ENCODE data around the gene WDR18. TPM values are rescaled to one million over a fixed set of nuclear protein-coding genes. Genes with fewer than 3 reads are reported as not detected.

WDR18 gene
- total RNA-seq, 8 experiments from 2014 or later = 23.8 to 64.7 (median 36.2) TPM

DNA sequence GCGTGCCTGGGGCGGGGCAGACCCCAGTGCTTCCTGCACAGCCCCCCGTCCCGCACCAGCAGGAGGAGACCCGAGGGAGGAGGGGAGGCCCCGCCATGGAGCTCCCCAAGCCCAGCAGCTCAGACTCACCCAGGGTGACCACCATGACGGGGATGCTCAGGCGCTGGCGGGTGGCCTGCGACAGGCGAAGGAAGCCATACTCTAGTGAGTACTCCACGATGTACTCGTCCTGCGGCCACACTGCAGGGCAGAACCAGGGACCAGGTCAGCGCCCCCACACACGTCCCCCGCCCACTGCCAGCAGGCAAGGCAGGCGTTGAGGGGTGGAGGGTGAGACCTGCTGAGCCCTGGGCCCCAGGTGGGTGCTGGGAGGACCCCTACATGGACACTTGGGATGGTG is 28.2 kb downstream of the WDR18 start:
- ATAC-seq (replicated peaks in 6 of 8) = no peak
- WGBS, 10 experiments = no CpG with 5 or more reads among the region's 18 CpGs
- H3K27ac ChIP-seq = no peak overlapping the region
- no peak overlapping the region for H3K4me3 ChIP-seq
- in situ Hi-C loops (cut with MboI; ENCODE audit: low pct_unique_long_range_greater_than_20kb in 2 of 9, low sequenced_read_pairs in 9 of 9, unreplicated experiment in 9 of 9) = no loop called here
- peaks cover 24 to 25% of the 10 kb centered on the region in 2 donors for H3K4me1 ChIP-seq (replicated peaks in 1 of 2)

- no peak for ATAC-seq (replicated peaks in 6 of 8)
- Histone ChIP-seq H3K4me3 (no peak overlapping the region), H3K4me1 (replicated peaks in 1 of 2) (peaks cover 28 to 29% of the 10 kb centered on the region in 2 donors), H3K27ac (no peak overlapping the region)
- in situ Hi-C loops (cut with MboI; ENCODE audit: low pct_unique_long_range_greater_than_20kb in 2 of 9, low sequenced_read_pairs in 9 of 9, unreplicated experiment in 9 of 9) = no loop called here
- WGBS, 10 experiments = 87 to 100% methylated on average over 2 to 3 of the region's 10 CpGs; no CpG with 5 or more reads in 8 of the 10 experiments
Measured at GRCh38 chr19:1013218-1013617, 29.1 kb downstream of the WDR18 start.

DNA sequence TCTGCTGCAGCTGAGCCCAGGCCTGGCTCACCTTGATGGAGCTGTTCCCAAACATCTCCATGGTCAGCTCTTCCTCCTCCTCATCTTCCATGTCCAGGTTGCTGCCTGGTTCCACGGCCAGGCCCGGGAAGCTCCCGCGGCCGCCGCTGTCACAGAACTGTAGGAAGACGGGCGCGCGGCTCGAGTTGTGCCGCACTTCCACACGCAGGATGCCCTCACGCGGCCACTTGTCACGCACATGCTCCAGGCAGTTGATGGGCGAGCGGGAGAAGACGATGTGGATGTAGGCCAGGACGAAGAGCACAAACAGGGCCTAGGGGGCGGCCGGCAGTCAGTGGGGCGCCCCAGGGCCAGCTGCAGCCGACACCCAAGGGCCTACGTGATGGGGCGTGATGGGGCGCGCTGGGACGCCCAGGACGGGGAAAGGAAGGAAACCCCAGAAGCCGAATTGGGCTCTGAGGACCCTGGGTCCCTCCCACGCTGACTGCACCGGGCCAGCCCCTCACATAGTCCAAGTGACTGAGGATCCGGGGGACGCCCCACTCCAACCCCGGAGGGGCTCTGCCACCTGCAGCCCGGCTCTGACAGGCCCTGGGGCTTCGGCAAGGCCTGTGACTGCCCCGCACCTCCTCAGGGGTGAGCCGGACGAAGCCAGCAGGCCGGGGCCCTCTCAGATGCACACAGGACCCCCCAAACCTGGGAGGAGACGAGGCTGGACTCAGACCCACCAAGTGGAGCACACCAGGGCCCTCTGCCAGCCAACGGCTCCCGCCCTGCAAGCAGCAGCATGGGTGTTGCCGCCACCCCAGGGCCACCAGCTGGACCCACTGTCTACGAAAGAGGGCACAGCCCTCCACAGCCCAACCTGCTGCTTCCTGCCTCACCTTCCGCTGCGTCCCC is 30.3 kb downstream of the WDR18 start:
- ATAC-seq (replicated peaks in 6 of 8) = no peak
- in situ Hi-C loops (cut with MboI; ENCODE audit: low pct_unique_long_range_greater_than_20kb in 2 of 9, low sequenced_read_pairs in 9 of 9, unreplicated experiment in 9 of 9) = no loop called here
- no peak overlapping the region for H3K4me3 ChIP-seq
- H3K27ac ChIP-seq = no peak overlapping the region
- WGBS, 10 experiments = 96 to 100% (median 100%) methylated on average over 1 to 16 of the region's 49 CpGs; no CpG with 5 or more reads in 5 of the 10 experiments
- H3K4me1 ChIP-seq (replicated peaks in 1 of 2) = peaks cover 37 to 39% of the 10 kb centered on the region in 2 donors

GRCh38 chr19:1015061-1015781 is 31.1 kb downstream of the WDR18 start:
- peaks cover 41 to 44% of the 10 kb centered on the region in 2 donors for H3K4me1 ChIP-seq (replicated peaks in 1 of 2)
- peak overlapping the region in 1 of 2 donors; percentile 1 for H3K27ac ChIP-seq
- in situ Hi-C loops (cut with MboI; ENCODE audit: low pct_unique_long_range_greater_than_20kb in 2 of 9, low sequenced_read_pairs in 9 of 9, unreplicated experiment in 9 of 9) = no loop called here
- 93% methylated on average over 9 of the region's 29 CpGs; no CpG with 5 or more reads in 9 of the 10 experiments for WGBS, 10 experiments
- ATAC-seq (replicated peaks in 6 of 8) = no peak
- H3K4me3 ChIP-seq = no peak overlapping the region

DNA sequence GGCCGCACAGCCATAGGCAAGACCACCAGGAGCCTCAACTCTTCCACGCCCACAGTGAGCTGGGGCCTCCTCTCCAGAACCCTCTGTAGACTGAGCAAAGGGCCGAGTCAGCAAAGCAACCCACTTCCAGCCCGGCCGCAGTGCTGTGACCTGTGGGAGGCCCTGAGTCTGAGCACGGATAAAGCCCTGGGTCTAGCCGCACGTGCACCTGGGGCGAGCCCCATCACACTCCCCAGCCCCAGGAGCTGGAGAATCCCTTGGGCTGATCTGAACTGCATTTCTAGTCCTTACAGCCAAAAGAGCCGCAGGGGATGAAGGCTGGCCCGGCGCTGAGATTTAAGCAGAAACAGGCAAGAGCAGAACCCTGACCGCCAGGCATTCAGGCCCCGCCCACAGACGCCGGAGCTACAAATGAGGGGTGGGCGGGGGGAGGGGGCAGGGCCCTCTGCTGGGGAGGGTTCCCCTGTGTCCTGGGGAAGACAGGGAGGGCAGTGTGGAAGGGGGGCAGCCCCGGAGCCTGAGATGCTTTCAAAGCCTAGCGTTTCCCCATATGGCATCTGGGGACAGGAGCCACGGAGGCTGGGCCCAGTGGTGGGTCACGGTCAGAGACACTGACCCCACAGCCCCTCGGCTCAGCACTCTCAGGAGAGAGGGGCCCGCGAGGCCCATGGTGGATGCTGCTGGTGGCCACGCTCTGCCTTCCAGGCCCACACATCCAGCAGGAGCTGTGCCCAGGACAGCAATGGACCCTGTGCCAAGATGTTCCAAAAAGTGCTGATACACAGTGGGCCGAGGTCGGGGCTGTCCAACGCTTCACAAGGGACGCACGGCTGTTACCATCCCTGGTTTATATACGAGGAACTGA is 31.9 kb downstream of the WDR18 start:
- ATAC-seq (replicated peaks in 6 of 8) = peak in 4 of 8 experiments; percentile 0 to 15 (median 10)
- in situ Hi-C loops (cut with MboI; ENCODE audit: low pct_unique_long_range_greater_than_20kb in 2 of 9, low sequenced_read_pairs in 9 of 9, unreplicated experiment in 9 of 9) = no loop called here
- H3K4me3 ChIP-seq = peak overlapping the region in 3 of 5 donors; percentile 17 to 18 (median 17)
- H3K4me1 ChIP-seq (replicated peaks in 1 of 2) = peaks cover 39 to 44% of the 10 kb centered on the region in 2 donors
- WGBS, 10 experiments = 24 to 36% (median 25%) methylated on average over 5 to 9 of the region's 31 CpGs; no CpG with 5 or more reads in 7 of the 10 experiments
- H3K27ac ChIP-seq = peak overlapping the region; percentile 1 to 54

DNA sequence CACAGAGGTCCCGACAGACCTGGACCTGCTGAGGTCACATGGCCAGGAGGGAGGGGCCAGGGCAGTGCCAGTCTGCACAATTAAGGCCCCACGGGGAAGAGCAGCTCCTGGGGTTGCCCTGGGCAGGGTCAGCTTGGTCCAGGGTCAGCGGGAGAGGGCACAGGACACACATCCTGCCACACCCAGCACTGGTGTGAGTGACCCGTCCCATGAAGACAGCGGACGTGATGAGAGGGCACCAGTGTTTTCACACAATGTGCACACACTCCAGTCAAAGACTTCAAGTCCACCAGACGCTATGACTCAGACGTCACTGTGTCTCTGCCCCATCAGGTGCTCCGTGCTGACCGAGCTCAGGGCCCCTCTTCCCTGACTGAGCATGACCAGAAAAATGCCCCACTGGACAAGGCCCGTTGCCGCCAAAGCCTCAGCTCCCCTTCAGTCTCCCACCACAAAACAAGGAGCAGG is 32.5 kb downstream of the WDR18 start:
- peak overlapping the region in 2 of 5 donors; percentile 17 for H3K4me3 ChIP-seq
- peak overlapping the region; percentile 2 to 54 for H3K27ac ChIP-seq
- in situ Hi-C loops (cut with MboI; ENCODE audit: low pct_unique_long_range_greater_than_20kb in 2 of 9, low sequenced_read_pairs in 9 of 9, unreplicated experiment in 9 of 9) = no loop called here
- 17 to 53% (median 33%) methylated on average over 1 to 6 of the region's 12 CpGs; no CpG with 5 or more reads in 7 of the 10 experiments for WGBS, 10 experiments
- peaks cover 39 to 44% of the 10 kb centered on the region in 2 donors for H3K4me1 ChIP-seq (replicated peaks in 1 of 2)
- ATAC-seq (replicated peaks in 6 of 8) = peak in 7 of 8 experiments; percentile 14 to 64 (median 44)

GRCh38 chr19:1017115-1017905 is 33.2 kb downstream of the WDR18 start:
- Histone ChIP-seq H3K27ac (peak overlapping the region; percentile 2 to 54), H3K4me3 (peak overlapping the region in 2 of 5 donors; percentile 17), H3K4me1 (replicated peaks in 1 of 2) (peaks cover 39 to 44% of the 10 kb centered on the region in 2 donors)
- in situ Hi-C loops (cut with MboI; ENCODE audit: low pct_unique_long_range_greater_than_20kb in 2 of 9, low sequenced_read_pairs in 9 of 9, unreplicated experiment in 9 of 9) = no loop called here
- 0 to 80% (median 35%) methylated on average over 1 to 7 of the region's 24 CpGs; no CpG with 5 or more reads in 4 of the 10 experiments for WGBS, 10 experiments
- ATAC-seq (replicated peaks in 6 of 8) = peak in 7 of 8 experiments; percentile 4 to 46 (median 16)

DNA sequence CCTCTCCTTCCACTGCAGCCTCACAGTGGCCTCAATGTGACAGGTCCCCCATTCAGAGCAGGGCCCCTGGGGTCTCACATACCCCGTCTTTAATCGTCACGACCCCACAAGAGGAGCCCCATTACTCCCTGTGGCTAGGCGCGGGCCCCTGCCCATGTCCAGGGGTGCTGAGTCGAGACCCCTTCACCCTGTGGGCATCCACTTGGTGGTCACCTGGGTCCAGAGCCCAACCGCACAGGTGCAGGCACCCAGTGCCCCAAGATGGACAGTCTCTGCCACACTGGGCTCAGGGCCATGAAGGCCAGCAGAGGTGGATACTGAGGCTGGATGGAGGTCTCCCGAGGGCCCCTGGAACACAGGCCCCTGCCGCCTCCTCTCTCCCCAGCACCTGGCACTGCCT is 33.8 kb downstream of the WDR18 start:
- H3K27ac ChIP-seq = no peak overlapping the region
- ATAC-seq (replicated peaks in 6 of 8) = no peak
- WGBS, 10 experiments = no CpG with 5 or more reads among the region's 9 CpGs
- no peak overlapping the region for H3K4me3 ChIP-seq
- peaks cover 39 to 44% of the 10 kb centered on the region in 2 donors for H3K4me1 ChIP-seq (replicated peaks in 1 of 2)
- in situ Hi-C loops (cut with MboI; ENCODE audit: low pct_unique_long_range_greater_than_20kb in 2 of 9, low sequenced_read_pairs in 9 of 9, unreplicated experiment in 9 of 9) = no loop called here

- no peak for ATAC-seq (replicated peaks in 6 of 8)
- H3K4me3 ChIP-seq = no peak overlapping the region
- no peak overlapping the region for H3K27ac ChIP-seq
- peaks cover 39 to 44% of the 10 kb centered on the region in 2 donors for H3K4me1 ChIP-seq (replicated peaks in 1 of 2)
- WGBS, 10 experiments = 80 to 100% (median 86%) methylated on average over 2 of the region's 5 CpGs; no CpG with 5 or more reads in 6 of the 10 experiments
- in situ Hi-C loops (cut with MboI; ENCODE audit: low pct_unique_long_range_greater_than_20kb in 2 of 9, low sequenced_read_pairs in 9 of 9, unreplicated experiment in 9 of 9) = no loop called here
Measured at GRCh38 chr19:1018393-1018792, 34.2 kb downstream of the WDR18 start.

- ATAC-seq (replicated peaks in 6 of 8) = no peak
- WGBS, 10 experiments = 10 to 70% (median 50%) methylated on average over 1 to 7 of the region's 17 CpGs; no CpG with 5 or more reads in 7 of the 10 experiments
- in situ Hi-C loops (cut with MboI; ENCODE audit: low pct_unique_long_range_greater_than_20kb in 2 of 9, low sequenced_read_pairs in 9 of 9, unreplicated experiment in 9 of 9) = no loop called here
- Histone ChIP-seq H3K27ac (no peak overlapping the region), H3K4me1 (replicated peaks in 1 of 2) (peaks cover 39 to 44% of the 10 kb centered on the region in 2 donors), H3K4me3 (peak overlapping the region in 2 of 5 donors; percentile 66 to 95)
Measured at GRCh38 chr19:1018932-1019615, 34.9 kb downstream of the WDR18 start.

- no peak for ATAC-seq (replicated peaks in 6 of 8)
- peaks cover 39 to 44% of the 10 kb centered on the region in 2 donors for H3K4me1 ChIP-seq (replicated peaks in 1 of 2)
- H3K27ac ChIP-seq = no peak overlapping the region
- in situ Hi-C loops (cut with MboI; ENCODE audit: low pct_unique_long_range_greater_than_20kb in 2 of 9, low sequenced_read_pairs in 9 of 9, unreplicated experiment in 9 of 9) = no loop called here
- 20% methylated on average over 1 of the region's 18 CpGs; no CpG with 5 or more reads in 8 of the 10 experiments for WGBS, 10 experiments
- peak overlapping the region; percentile 66 to 95 (median 87) for H3K4me3 ChIP-seq
Measured at GRCh38 chr19:1019616-1019961, 35.4 kb downstream of the WDR18 start.
